Kidney tubule cell (primary cell): Measurements from ENCODE around the gene ZNF574.
"Not testable (repeated sequence)": the region's sequence is repeated elsewhere in the genome, so short reads cannot be mapped to it uniquely, and the experiment has no call there.

Experiments used
- DNase-seq: peaks from one replicate; pipeline ENCODE4 v3.0.0-alpha.2; 2018; ENCODE audit warnings: low spot score

Gene ZNF574

GRCh38 chr19:42080764-42081375 is 4.9 kb downstream of the ZNF574 start:
- DNase-seq: no peak

GRCh38 chr19:42081584-42082203 is 5.7 kb downstream of the ZNF574 start:
- DNase-seq: peak; percentile 35

GRCh38 chr19:42083537-42083936 is 7.6 kb downstream of the ZNF574 start:
- no peak for DNase-seq

GRCh38 chr19:42086188-42086736 is 10.3 kb downstream of the ZNF574 start:
- no peak for DNase-seq

GRCh38 chr19:42086770-42087550 is 11.0 kb downstream of the ZNF574 start:
- no peak for DNase-seq

GRCh38 chr19:42088471-42089190 is 12.7 kb downstream of the ZNF574 start:
- DNase-seq: peak; percentile 50

GRCh38 chr19:42089191-42089750 is 13.3 kb downstream of the ZNF574 start:
- DNase-seq: no peak

GRCh38 chr19:42089772-42090171 is 13.8 kb downstream of the ZNF574 start:
- no peak for DNase-seq

GRCh38 chr19:42090672-42091071 is 14.7 kb downstream of the ZNF574 start:
- no peak for DNase-seq

- DNase-seq: no peak
These were observed 15.3 kb downstream of the ZNF574 start for GRCh38 chr19:42091300-42091699.

GRCh38 chr19:42091742-42092141 is 15.8 kb downstream of the ZNF574 start:
- peak; percentile 33 for DNase-seq

GRCh38 chr19:42092350-42092749 is 16.4 kb downstream of the ZNF574 start:
- DNase-seq: peak; percentile 44

- DNase-seq: no peak
These were observed 17.5 kb downstream of the ZNF574 start for GRCh38 chr19:42093505-42093904.

GRCh38 chr19:42093926-42094325 is 18.0 kb downstream of the ZNF574 start:
- DNase-seq: no peak

- no peak for DNase-seq
These were observed 19.3 kb downstream of the ZNF574 start for GRCh38 chr19:42095142-42095813.

- DNase-seq: no peak
These were observed 19.9 kb downstream of the ZNF574 start for GRCh38 chr19:42095814-42096230.

GRCh38 chr19:42096255-42096837 is 20.4 kb downstream of the ZNF574 start:
- no peak for DNase-seq

GRCh38 chr19:42097461-42097860 is 21.5 kb downstream of the ZNF574 start:
- no peak for DNase-seq

- DNase-seq: no peak
These were observed 22.8 kb downstream of the ZNF574 start for GRCh38 chr19:42098781-42099180.

GRCh38 chr19:42099336-42099925 is 23.5 kb downstream of the ZNF574 start:
- DNase-seq: no peak

GRCh38 chr19:42100241-42100640 is 24.3 kb downstream of the ZNF574 start:
- not testable (repeated sequence) for DNase-seq
